Loucy (cell line): ENCODE measurements around the gene SNRNP25.

Source experiments
- H2AFZ ChIP-seq: fragments of 200-600 bp; sonication (generic); 2 replicates; pipeline ENCODE4 v1.6.0; 2016; ENCODE audit warnings: antibody characterized with exemption, mild to moderate bottlenecking, low read length, moderate library complexity
- H3F3A ChIP-seq: fragments of 200-600 bp; 2 replicates; pipeline ENCODE4 v1.6.0; 2016; ENCODE audit warnings: antibody characterized with exemption, low read depth, mild to moderate bottlenecking
- H3K27me3 ChIP-seq: fragments of 200-600 bp; sonication (generic); 2 replicates; pipeline ENCODE4 v1.6.1; 2014; ENCODE audit warnings: low read length, mild to moderate bottlenecking; ENCODE audit not compliant: insufficient read depth, poor library complexity, severe bottlenecking
- H3K36me3 ChIP-seq: fragments of 200-600 bp; sonication (generic); 2 replicates; pipeline ENCODE4 v1.6.1; 2016; ENCODE audit warnings: low read length; ENCODE audit not compliant: insufficient read depth
- H3K4me1 ChIP-seq: fragments of 200-600 bp; sonication (generic); 2 replicates; pipeline ENCODE4 v1.5.1; 2014; ENCODE audit warnings: low read length, mild to moderate bottlenecking; ENCODE audit not compliant: insufficient read depth, poor library complexity, severe bottlenecking
- H3K4me2 ChIP-seq: fragments of 200-600 bp; sonication (generic); 2 replicates; pipeline ENCODE4 v1.6.0; 2014; ENCODE audit warnings: antibody characterized with exemption, low read length, low read depth, mild to moderate bottlenecking; ENCODE audit not compliant: poor library complexity, severe bottlenecking
- H3K4me3 ChIP-seq: fragments of 200-600 bp; sonication (generic); 2 replicates; pipeline ENCODE4 v1.5.1; 2014; ENCODE audit warnings: low read length, mild to moderate bottlenecking, mixed read lengths; ENCODE audit not compliant: poor library complexity, severe bottlenecking
- H3K79me2 ChIP-seq: fragments of 200-600 bp; sonication (generic); 2 replicates; pipeline ENCODE4 v1.6.1; 2014; ENCODE audit warnings: low read length; ENCODE audit not compliant: insufficient read depth
- H3K9ac ChIP-seq: fragments of 200-600 bp; sonication (generic); 2 replicates; pipeline ENCODE4 v1.6.0; 2014; ENCODE audit warnings: mild to moderate bottlenecking, low read depth, low read length, moderate library complexity; ENCODE audit not compliant: poor library complexity, severe bottlenecking
- H3K9me2 ChIP-seq: fragments of 200-600 bp; sonication (generic); replicated peaks from 2 replicates; pipeline ENCODE4 v1.6.1; 2016; ENCODE audit warnings: low read depth, low read length, mixed read lengths
- H3K9me3 ChIP-seq: fragments of 200-600 bp; sonication (generic); 2 replicates; pipeline ENCODE4 v1.6.1; 2014; ENCODE audit warnings: mild to moderate bottlenecking, antibody characterized with exemption, low read length, low read depth; ENCODE audit not compliant: insufficient read depth
- H4K20me1 ChIP-seq: fragments of 200-600 bp; sonication (generic); 2 replicates; pipeline ENCODE4 v1.6.0; 2014; ENCODE audit warnings: antibody characterized with exemption, low read length, mild to moderate bottlenecking; ENCODE audit not compliant: insufficient read depth, poor library complexity, severe bottlenecking
- EZH2phosphoT487 ChIP-seq: fragments of 200-600 bp; IDR thresholded peaks from 2 replicates; pipeline ENCODE4 v1.6.1; 2018; ENCODE audit warnings: antibody characterized with exemption, mild to moderate bottlenecking, moderate library complexity, borderline replicate concordance
- TF ChIP-seq, protein P1 (sequence below): fragments of 200-600 bp; sonication (generic); conservative IDR thresholded peaks from 2 replicates; pipeline ENCODE4 v1.5.1; 2014; ENCODE audit warnings: mild to moderate bottlenecking, antibody characterized with exemption, low read length

Gene SNRNP25

GRCh38 chr16:59440-60059 is 5.9 kb downstream of the SNRNP25 start:
- Histone ChIP-seq H2AFZ (no peak overlapping the region), H3K36me3 (no peaks in the 10 kb centered on the region), H3K9ac (no peak overlapping the region), H3K27me3 (no peaks in the 10 kb centered on the region), H4K20me1 (no peaks in the 10 kb centered on the region), H3K4me1 (peaks cover 29% of the 10 kb centered on the region), H3K9me2 (no peaks in the 10 kb centered on the region), H3K9me3 (no peaks in the 10 kb centered on the region), H3K79me2 (no peaks in the 10 kb centered on the region), H3K4me2 (no peak overlapping the region), H3K4me3 (no peak overlapping the region), H3F3A (no peaks in the 10 kb centered on the region)
- TF ChIP-seq EZH2phosphoT487: no peak
- TF ChIP-seq, protein P1, sequence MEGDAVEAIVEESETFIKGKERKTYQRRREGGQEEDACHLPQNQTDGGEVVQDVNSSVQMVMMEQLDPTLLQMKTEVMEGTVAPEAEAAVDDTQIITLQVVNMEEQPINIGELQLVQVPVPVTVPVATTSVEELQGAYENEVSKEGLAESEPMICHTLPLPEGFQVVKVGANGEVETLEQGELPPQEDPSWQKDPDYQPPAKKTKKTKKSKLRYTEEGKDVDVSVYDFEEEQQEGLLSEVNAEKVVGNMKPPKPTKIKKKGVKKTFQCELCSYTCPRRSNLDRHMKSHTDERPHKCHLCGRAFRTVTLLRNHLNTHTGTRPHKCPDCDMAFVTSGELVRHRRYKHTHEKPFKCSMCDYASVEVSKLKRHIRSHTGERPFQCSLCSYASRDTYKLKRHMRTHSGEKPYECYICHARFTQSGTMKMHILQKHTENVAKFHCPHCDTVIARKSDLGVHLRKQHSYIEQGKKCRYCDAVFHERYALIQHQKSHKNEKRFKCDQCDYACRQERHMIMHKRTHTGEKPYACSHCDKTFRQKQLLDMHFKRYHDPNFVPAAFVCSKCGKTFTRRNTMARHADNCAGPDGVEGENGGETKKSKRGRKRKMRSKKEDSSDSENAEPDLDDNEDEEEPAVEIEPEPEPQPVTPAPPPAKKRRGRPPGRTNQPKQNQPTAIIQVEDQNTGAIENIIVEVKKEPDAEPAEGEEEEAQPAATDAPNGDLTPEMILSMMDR: no peak

DNA sequence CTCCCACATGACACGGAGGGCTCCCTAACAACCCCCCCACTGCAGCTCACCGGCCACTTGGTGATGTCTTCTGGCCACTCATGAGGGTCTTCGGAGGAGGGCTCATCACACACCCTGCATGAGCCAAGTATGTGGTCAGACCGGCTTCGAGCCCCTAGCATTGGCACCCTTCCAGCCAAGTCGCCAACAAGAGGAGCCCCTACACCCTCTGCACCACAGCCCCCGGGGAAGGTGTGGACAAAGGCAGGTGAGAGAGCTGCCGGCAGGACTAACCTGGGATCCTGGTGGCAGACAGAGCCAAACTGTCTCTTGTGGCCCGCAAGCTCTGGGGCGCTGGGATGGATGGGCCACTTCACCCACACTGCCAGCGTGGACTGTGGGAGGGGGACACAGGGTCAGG is 6.5 kb downstream of the SNRNP25 start:
- Histone ChIP-seq H3K4me3 (no peak overlapping the region), H2AFZ (no peak overlapping the region), H3K9me2 (no peaks in the 10 kb centered on the region), H3K4me1 (peaks cover 26% of the 10 kb centered on the region), H3K9me3 (no peaks in the 10 kb centered on the region), H3F3A (no peaks in the 10 kb centered on the region), H4K20me1 (no peaks in the 10 kb centered on the region), H3K4me2 (no peak overlapping the region), H3K36me3 (no peaks in the 10 kb centered on the region), H3K9ac (no peak overlapping the region), H3K27me3 (no peaks in the 10 kb centered on the region), H3K79me2 (no peaks in the 10 kb centered on the region)
- no peak for TF ChIP-seq EZH2phosphoT487
- TF ChIP-seq, protein P1: no peak

DNA sequence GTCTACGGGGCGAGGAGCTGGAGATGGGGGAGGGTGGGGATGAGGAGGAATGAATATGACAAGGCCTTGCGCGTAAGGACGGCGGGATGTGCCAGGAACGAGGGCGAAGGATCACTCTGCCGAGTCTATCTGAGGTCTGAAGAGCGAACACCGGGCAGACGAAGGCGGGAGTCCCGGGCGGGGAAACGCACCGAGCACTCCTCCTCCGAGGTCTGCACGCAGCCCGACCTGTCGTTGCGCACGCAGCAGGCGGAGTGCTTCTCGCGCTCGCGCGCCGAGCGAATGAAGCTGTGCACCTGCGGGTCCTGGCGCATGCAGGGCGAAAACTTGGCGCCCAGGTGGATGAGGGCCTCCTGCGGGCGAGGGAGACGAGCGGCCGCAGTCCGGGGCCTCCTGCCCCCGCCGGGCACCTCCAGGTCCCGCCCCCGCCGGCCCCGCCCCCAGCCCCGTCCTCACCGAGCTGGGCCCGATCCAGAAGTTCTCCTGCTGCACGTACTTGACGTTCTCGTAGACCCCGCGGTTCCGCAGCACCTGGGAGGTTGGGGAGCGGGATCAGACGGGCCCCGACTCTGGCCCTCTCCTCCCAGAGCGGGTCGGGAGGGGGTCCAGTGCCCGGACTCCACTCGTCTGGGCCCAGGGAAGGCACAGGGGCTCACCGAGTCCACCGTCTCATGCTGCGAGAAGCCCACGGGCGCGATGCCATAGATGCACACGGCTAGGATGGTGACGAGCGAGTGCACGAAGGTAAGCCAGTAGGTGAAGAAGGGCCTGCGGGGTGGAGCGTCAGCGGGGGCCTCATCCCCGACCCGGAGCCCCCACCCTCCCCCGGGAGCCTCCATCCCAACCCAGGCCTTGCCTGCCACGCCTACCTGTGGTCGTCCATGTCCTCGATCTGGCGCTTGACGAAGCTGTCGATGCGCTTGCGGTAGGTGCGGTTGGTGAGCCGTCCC is 7.6 kb downstream of the SNRNP25 start:
- no peaks in the 10 kb centered on the region for H3K9me2 ChIP-seq
- H3K9ac ChIP-seq: no peak overlapping the region
- TF ChIP-seq EZH2phosphoT487: no peak
- TF ChIP-seq, protein P1: no peak
- H3K9me3 ChIP-seq: no peaks in the 10 kb centered on the region
- no peaks in the 10 kb centered on the region for H3K27me3 ChIP-seq
- H3K4me2 ChIP-seq: no peak overlapping the region
- H3K36me3 ChIP-seq: no peaks in the 10 kb centered on the region
- H3F3A ChIP-seq: no peaks in the 10 kb centered on the region
- H3K79me2 ChIP-seq: no peaks in the 10 kb centered on the region
- no peaks in the 10 kb centered on the region for H4K20me1 ChIP-seq
- H2AFZ ChIP-seq: no peak overlapping the region
- H3K4me3 ChIP-seq: no peak overlapping the region
- H3K4me1 ChIP-seq: peaks cover 29% of the 10 kb centered on the region
